HG03565 (cell line): ENCODE measurements around the gene GPR176.

Source experiments
- ATAC-seq: cut with Tn5 transposase; IDR thresholded peaks from one replicate; pipeline ENCODE4 v1.9.1; 2021; ENCODE audit warnings: mild to moderate bottlenecking, moderate library complexity; ENCODE audit not compliant: unreplicated experiment

GPR176 gene

GRCh38 chr15:39860871-39861270, 59.2 kb downstream of the GPR176 start:
- no peak for ATAC-seq

GRCh38 chr15:39860200-39860599, 59.9 kb downstream of the GPR176 start:
- ATAC-seq, result no peak

- ATAC-seq, result no peak
These were observed 60.4 kb downstream of the GPR176 start for GRCh38 chr15:39859636-39860035.

- ATAC-seq, result no peak
These were observed 62.9 kb downstream of the GPR176 start for GRCh38 chr15:39857132-39857531.

- ATAC-seq, result no peak
These were observed 63.7 kb downstream of the GPR176 start for GRCh38 chr15:39856357-39856756.

GRCh38 chr15:39855400-39855799, 64.7 kb downstream of the GPR176 start:
- no peak for ATAC-seq

GRCh38 chr15:39854161-39854560, 65.9 kb downstream of the GPR176 start:
- no peak for ATAC-seq

GRCh38 chr15:39852250-39852649, 67.8 kb downstream of the GPR176 start:
- ATAC-seq, result no peak

GRCh38 chr15:39851500-39852092, 68.5 kb downstream of the GPR176 start:
- no peak for ATAC-seq

- ATAC-seq, result no peak
These were observed 69.6 kb downstream of the GPR176 start for GRCh38 chr15:39850436-39850835.

GRCh38 chr15:39846108-39846507, 74.0 kb downstream of the GPR176 start:
- no peak for ATAC-seq

- ATAC-seq, result no peak
These were observed 74.5 kb downstream of the GPR176 start for GRCh38 chr15:39845582-39845981.

GRCh38 chr15:39843565-39843964, 76.5 kb downstream of the GPR176 start:
- no peak for ATAC-seq

- ATAC-seq, result no peak
These were observed 82.6 kb downstream of the GPR176 start for GRCh38 chr15:39837454-39837853.

- no peak for ATAC-seq
These were observed 84.5 kb downstream of the GPR176 start for GRCh38 chr15:39835550-39835949.

- no peak for ATAC-seq
These were observed 85.8 kb downstream of the GPR176 start for GRCh38 chr15:39834256-39834655.

- ATAC-seq, result no peak
These were observed 86.5 kb downstream of the GPR176 start for GRCh38 chr15:39833515-39833981.

GRCh38 chr15:39830166-39830565, 89.9 kb downstream of the GPR176 start:
- ATAC-seq, result no peak

- no peak for ATAC-seq
These were observed 91.6 kb downstream of the GPR176 start for GRCh38 chr15:39828374-39828931.

- no peak for ATAC-seq
These were observed 93.1 kb downstream of the GPR176 start for GRCh38 chr15:39826975-39827374.

GRCh38 chr15:39823634-39824033, 96.4 kb downstream of the GPR176 start:
- no peak for ATAC-seq

GRCh38 chr15:39820050-39820602, 99.9 kb downstream of the GPR176 start:
- no peak for ATAC-seq

- ATAC-seq, result no peak
These were observed 100.5 kb downstream of the GPR176 start for GRCh38 chr15:39819533-39819932.
